LNCAP (cell line): ENCODE measurements around the gene CTNNBIP1.

ENCODE experiments used
- CTCF ChIP-seq: fragments of 450-650 bp; IDR thresholded peaks from 2 replicates; pipeline ENCODE4 v1.5.1; 2017; ENCODE audit warnings: mild to moderate bottlenecking

Gene CTNNBIP1

GRCh38 chr1:9859281-9860014 is 50.6 kb downstream of the CTNNBIP1 start:
- TF ChIP-seq CTCF, result no peak

- no peak for TF ChIP-seq CTCF
Measured at GRCh38 chr1:9858293-9859035, 51.6 kb downstream of the CTNNBIP1 start.

GRCh38 chr1:9855186-9855585 is 54.9 kb downstream of the CTNNBIP1 start:
- TF ChIP-seq CTCF, result no peak

GRCh38 chr1:9853249-9853595 is 56.8 kb downstream of the CTNNBIP1 start:
- no peak for TF ChIP-seq CTCF

GRCh38 chr1:9852410-9853248 is 57.4 kb downstream of the CTNNBIP1 start:
- TF ChIP-seq CTCF, result no peak

- no peak for TF ChIP-seq CTCF
Measured at GRCh38 chr1:9852004-9852403, 58.1 kb downstream of the CTNNBIP1 start.

- no peak for TF ChIP-seq CTCF
Measured at GRCh38 chr1:9850442-9851162, 59.5 kb downstream of the CTNNBIP1 start.
